ENCODE measurements around the gene FN3K.

- TF ChIP-seq CTCF (IDR thresholded peaks at IDR 0.05; ENCODE audit: low read depth, low read length, poor library complexity, severe bottlenecking) (no peak), EZH2phosphoT487 (IDR thresholded peaks at IDR 0.05; ENCODE audit: borderline replicate concordance, low read length) (no peak)
Observed at GRCh38 chr17:82765371-82765770, 30.0 kb downstream of the FN3K start.
